H1 (cell line): ENCODE data around the gene THRB. TPM values are rescaled to one million over a fixed set of nuclear protein-coding genes. Genes with fewer than 3 reads are reported as not detected.

ENCODE experiments used
- CTCF ChIA-PET: fragments of 300-600 bp; sonication (Branson Sonifier 250); formaldehyde crosslinking; loops from one replicate; lab custom pipeline; 2021; ENCODE audit not compliant: partially characterized antibody; lab: Charles Lee
- POLR2A ChIA-PET: fragments of 300-600 bp; sonication (Branson Sonifier 250); formaldehyde crosslinking; loops from one replicate; lab custom pipeline; 2021; ENCODE audit warnings: inconsistent platforms; ENCODE audit not compliant: partially characterized antibody; lab: Charles Lee
- DNase-seq, 2 experiments: peaks; one replicate each; pipeline versions ENCODE4 v3.0.0 to v3.0.0-alpha.2; 2010 to 2022; ENCODE audit warnings: low spot score in 2 of 2, low read depth in 1 of 2, mixed read lengths in 1 of 2
- FAIRE-seq: peaks from 2 replicates; lab custom pipeline; 2011; peaks lifted over from hg19 to GRCh38; lab: Jason Lieb, UNC
- H2AFZ ChIP-seq: 2 replicates; pipeline ENCODE4 v1.8.1; 2012; ENCODE audit warnings: low read length, inconsistent platforms
- H2AK5ac ChIP-seq: 2 replicates; pipeline ENCODE4 v1.6.1; 2013; ENCODE audit warnings: low read depth, low read length
- H2BK120ac ChIP-seq: replicated peaks from 2 replicates; pipeline ENCODE3; 2013; ENCODE audit warnings: low read depth, low read length, inconsistent platforms
- H2BK12ac ChIP-seq: 2 replicates; pipeline ENCODE4 v1.6.1; 2013; ENCODE audit warnings: low read depth, low read length
- H2BK15ac ChIP-seq: 2 replicates; pipeline ENCODE4 v1.6.1; 2013; ENCODE audit warnings: low read length
- H2BK20ac ChIP-seq: 2 replicates; pipeline ENCODE4 v1.6.1; 2013; ENCODE audit warnings: low read length
- H2BK5ac ChIP-seq: 2 replicates; pipeline ENCODE4 v1.6.1; 2013; ENCODE audit warnings: low read depth, low read length
- H3K14ac ChIP-seq: 2 replicates; pipeline ENCODE4 v1.6.1; 2013; ENCODE audit warnings: inconsistent platforms; ENCODE audit not compliant: insufficient read length
- H3K18ac ChIP-seq: 2 replicates; pipeline ENCODE4 v1.6.1; 2013; ENCODE audit warnings: low read length; ENCODE audit errors: extremely low read depth
- H3K23ac ChIP-seq: 2 replicates; pipeline ENCODE4 v1.6.1; 2013; ENCODE audit warnings: inconsistent platforms; ENCODE audit not compliant: insufficient read length
- H3K23me2 ChIP-seq: 2 replicates; pipeline ENCODE4 v1.6.1; 2013; ENCODE audit warnings: low read depth, low read length
- H3K27ac ChIP-seq: 2 replicates; pipeline ENCODE4 v1.6.1; 2011; ENCODE audit warnings: low read depth, low read length, inconsistent platforms
- H3K27me3 ChIP-seq, 4 experiments: replicated peaks in 1 of 4; 1 replicate in 1 of 4; 2 replicates in 3 of 4; pipeline versions ENCODE4 v1.6.1 to v1.8.1; 2011 to 2013; ENCODE audit warnings: low read length in 3 of 4, mild to moderate bottlenecking in 3 of 4, inconsistent platforms in 2 of 4, mixed read lengths in 2 of 4, moderate library complexity in 1 of 4; ENCODE audit not compliant: control insufficient read depth in 3 of 4, insufficient read depth in 3 of 4; ENCODE audit errors: extremely low read depth in 1 of 4
- H3K36me3 ChIP-seq, 4 experiments: 2 replicates each; pipeline versions ENCODE4 v1.6.1 to v1.8.1; 2011 to 2013; ENCODE audit warnings: mild to moderate bottlenecking in 4 of 4, low read length in 3 of 4, moderate library complexity in 2 of 4, control low read depth in 1 of 4, inconsistent platforms in 1 of 4; ENCODE audit not compliant: insufficient read depth in 4 of 4, control insufficient read depth in 2 of 4
- H3K4ac ChIP-seq: replicated peaks from 2 replicates; pipeline ENCODE3; 2013; ENCODE audit warnings: low read length, low read depth, mixed read lengths, inconsistent platforms; ENCODE audit not compliant: insufficient read length
- H3K4me1 ChIP-seq, 4 experiments: replicated peaks in 1 of 4; 1 replicate in 1 of 4; 2 replicates in 3 of 4; pipeline versions ENCODE4 v1.6.1 to v1.8.1; 2011 to 2013; ENCODE audit warnings: low read length in 3 of 4, inconsistent platforms in 2 of 4, mixed read lengths in 1 of 4; ENCODE audit not compliant: insufficient read depth in 4 of 4, control insufficient read depth in 3 of 4
- H3K4me2 ChIP-seq, 2 experiments: 2 replicates each; pipeline versions ENCODE4 v1.6.1 to v1.8.1; 2011 to 2013; ENCODE audit warnings: low read depth in 2 of 2, low read length in 2 of 2, control low read depth in 1 of 2, inconsistent platforms in 1 of 2, mild to moderate bottlenecking in 1 of 2; ENCODE audit not compliant: insufficient read depth in 1 of 2
- H3K4me3 ChIP-seq, 4 experiments: fragments of 200-600, 300-600 bp in 1 of 4; sonication (generic), shearing (Covaris generic), sonication (Bioruptor Twin) in 1 of 4; 2 replicates each; pipeline versions ENCODE4 v1.5.1 to v1.8.1; 2011 to 2016; ENCODE audit warnings: low read length in 4 of 4, low read depth in 3 of 4, control low read depth in 2 of 4, inconsistent platforms in 2 of 4, mild to moderate bottlenecking in 2 of 4, mixed read lengths in 1 of 4, moderate library complexity in 1 of 4; ENCODE audit not compliant: insufficient read depth in 2 of 4; ENCODE audit errors: extremely low read depth in 1 of 4
- H3K56ac ChIP-seq: replicated peaks from 2 replicates; pipeline ENCODE3; 2013; ENCODE audit warnings: low read depth, mild to moderate bottlenecking, mixed read lengths, low read length, inconsistent platforms; ENCODE audit not compliant: insufficient read length
- H3K79me1 ChIP-seq: 2 replicates; pipeline ENCODE4 v1.6.1; 2013; ENCODE audit warnings: low read depth, low read length, control low read depth
- H3K79me2 ChIP-seq, 2 experiments: 2 replicates each; pipeline versions ENCODE4 v1.6.1 to v1.8.1; 2012 to 2013; ENCODE audit warnings: low read length in 2 of 2, mild to moderate bottlenecking in 2 of 2, inconsistent platforms in 1 of 2; ENCODE audit not compliant: insufficient read depth in 2 of 2, control insufficient read depth in 1 of 2
- H3K9ac ChIP-seq, 4 experiments: replicated peaks in 1 of 4; 1 replicate in 1 of 4; 2 replicates in 3 of 4; pipeline versions ENCODE4 v1.6.1 to v1.8.1; 2011 to 2013; ENCODE audit warnings: low read depth in 3 of 4, low read length in 3 of 4, control low read depth in 2 of 4, mild to moderate bottlenecking in 2 of 4, moderate library complexity in 2 of 4, inconsistent platforms in 1 of 4; ENCODE audit errors: extremely low read depth in 1 of 4
- H3K9me3 ChIP-seq, 2 experiments: 2 replicates each; pipeline versions ENCODE4 v1.6.1 to v1.8.1; 2012 to 2013; ENCODE audit warnings: mild to moderate bottlenecking in 2 of 2, moderate library complexity in 2 of 2, control low read depth in 1 of 2, inconsistent platforms in 1 of 2, low read depth in 1 of 2, low read length in 1 of 2, mixed read lengths in 1 of 2; ENCODE audit not compliant: insufficient read depth in 2 of 2
- H4K20me1 ChIP-seq, 2 experiments: replicated peaks in 1 of 2; 2 replicates each; pipeline versions ENCODE3 to v1.8.1; 2011 to 2013; ENCODE audit warnings: inconsistent platforms in 2 of 2, low read length in 2 of 2, mild to moderate bottlenecking in 1 of 2; ENCODE audit not compliant: insufficient read depth in 2 of 2, control insufficient read depth in 1 of 2
- H4K5ac ChIP-seq: 2 replicates; pipeline ENCODE4 v1.6.1; 2013; ENCODE audit warnings: low read length, low read depth, mixed read lengths, inconsistent platforms; ENCODE audit not compliant: insufficient read length
- H4K8ac ChIP-seq: 2 replicates; pipeline ENCODE4 v1.8.0; 2013; ENCODE audit warnings: mild to moderate bottlenecking, moderate library complexity, low read length, inconsistent platforms; ENCODE audit not compliant: insufficient read depth; ENCODE audit errors: extremely low read depth
- H4K91ac ChIP-seq: replicated peaks from 2 replicates; pipeline ENCODE3; 2013; ENCODE audit warnings: low read length, mixed read lengths, inconsistent platforms; ENCODE audit not compliant: insufficient read length
- BCL11A ChIP-seq, 2 experiments: IDR thresholded peaks; one replicate each; pipeline ENCODE4 v1.6.1; 2011; ENCODE audit warnings: low read depth in 2 of 2, low read length in 2 of 2, mild to moderate bottlenecking in 2 of 2
- EZH2 ChIP-seq: fragments of 200-600 bp; sonication (generic); IDR thresholded peaks from 2 replicates; pipeline ENCODE4 v1.7.1; 2012; ENCODE audit warnings: low read depth, mild to moderate bottlenecking, moderate library complexity, low read length, inconsistent platforms; ENCODE audit not compliant: severe bottlenecking
- GABPA ChIP-seq: IDR thresholded peaks from 2 replicates; pipeline ENCODE4 v1.6.1; 2011; ENCODE audit warnings: mild to moderate bottlenecking, low read length, moderate library complexity, borderline replicate concordance; ENCODE audit not compliant: insufficient read depth
- HDAC6 ChIP-seq: IDR thresholded peaks from one replicate; pipeline ENCODE4 v1.7.1; 2012; ENCODE audit warnings: low read depth, mild to moderate bottlenecking, inconsistent platforms, low read length, moderate library complexity
- JUN ChIP-seq: IDR thresholded peaks from 2 replicates; pipeline ENCODE4 v1.6.1; 2011; ENCODE audit warnings: low read depth, mild to moderate bottlenecking, improper control_type of control experiment, low read length
- KDM1A ChIP-seq: fragments of 200-600, 300-600 bp; sonication (generic); IDR thresholded peaks from 2 replicates; pipeline ENCODE4 v1.7.1; 2016; ENCODE audit warnings: mild to moderate bottlenecking, low read length, borderline replicate concordance
- NRF1 ChIP-seq: IDR thresholded peaks from 2 replicates; pipeline ENCODE4 v1.6.1; 2011; ENCODE audit warnings: mild to moderate bottlenecking, low read depth, low read length, improper control_type of control experiment
- POLR2A ChIP-seq, 2 experiments: IDR thresholded peaks; 1 replicate in 1 of 2; 2 replicates in 1 of 2; pipeline ENCODE4 v1.6.1; 2011; ENCODE audit warnings: low read depth in 2 of 2, low read length in 2 of 2, mild to moderate bottlenecking in 2 of 2; ENCODE audit errors: control extremely low read depth in 1 of 2
- POLR2AphosphoS5 ChIP-seq: IDR thresholded peaks from 2 replicates; pipeline ENCODE4 v1.6.1; 2011; ENCODE audit warnings: low read depth, low read length
- SP1 ChIP-seq: IDR thresholded peaks from 2 replicates; pipeline ENCODE4 v1.6.1; 2011; ENCODE audit warnings: low read depth, low read length
- SRF ChIP-seq: IDR thresholded peaks from 2 replicates; pipeline ENCODE4 v1.6.1; 2011; ENCODE audit warnings: mild to moderate bottlenecking, low read depth, low read length, moderate library complexity
- TAF1 ChIP-seq: IDR thresholded peaks from 2 replicates; pipeline ENCODE4 v1.6.1; 2011; ENCODE audit warnings: mild to moderate bottlenecking, low read depth, low read length
- YY1 ChIP-seq: IDR thresholded peaks from 2 replicates; pipeline ENCODE4 v1.6.1; 2011; ENCODE audit warnings: low read depth, mild to moderate bottlenecking, low read length
- WGBS, 2 experiments: shearing (Covaris generic) in 1 of 2; methylation state at CpG; one replicate each; pipeline versions ENCODE4 v1.1.6 to v1.1.7; 2013 to 2015; ENCODE audit warnings: low lambda C conversion rate in 2 of 2, mixed read lengths in 2 of 2, inconsistent platforms in 1 of 2, low coverage in 1 of 2, missing lambda C conversion rate in 1 of 2; ENCODE audit not compliant: insufficient replicate concordance in 2 of 2, insufficient coverage in 1 of 2, insufficient read length in 1 of 2; ENCODE audit errors: extremely low coverage in 1 of 2, missing lambda C conversion rate in 1 of 2; 5-methylcytosine and 5-hydroxymethylcytosine counted together
- polyA plus RNA-seq, 7 experiments: library from polyadenylated mRNA; depleted of rRNA in 3 of 7; stranded (reverse) in 5 of 7; unstranded in 2 of 7; fragments of >200 nt in 5 of 7; fragments of 200-250 nt in 2 of 7; gene quantifications; 1 replicate in 5 of 7; 2 replicates in 1 of 7; 4 replicates in 1 of 7; pipeline versions ENCODE4 v1.2.1 to v1.2.3, GENCODE V29; 2011 to 2013; ENCODE audit warnings: missing spikeins in 2 of 7, mixed read lengths in 2 of 7
- total RNA-seq: library from RNA; stranded (reverse); fragmentation: NEBNext Ultra II Directional; extraction: Animal tissue kit (Norgen Biotek cat#: 25700); gene quantifications from 2 replicates; pipeline ENCODE4 v1.2.1, GENCODE V29; 2021
- TF ChIP-seq, protein P1 (sequence below), 3 experiments: IDR thresholded peaks; 1 replicate in 2 of 3; 2 replicates in 1 of 3; pipeline versions ENCODE4 v1.5.1 to v1.6.1; 2011; ENCODE audit warnings: low read length in 3 of 3, mild to moderate bottlenecking in 3 of 3, inconsistent platforms in 2 of 3, low read depth in 1 of 3, moderate library complexity in 1 of 3; ENCODE audit not compliant: insufficient read depth in 1 of 3; ENCODE audit errors: control extremely low read depth in 1 of 3

Gene THRB
- total and polyA plus RNA-seq, 2 of the 8 experiments (the other 6 are each of a cell fraction or from before 2014, with no cell fraction given) = 0.98 to 3.9 TPM

GRCh38 chr3:24538891-24539290 lies 44.2 kb upstream of the THRB start:
- no peak overlapping the region for H3K18ac ChIP-seq
- H3K27me3 ChIP-seq = no peaks in the 10 kb centered on the region
- POLR2A ChIA-PET = no interaction called here
- H4K5ac ChIP-seq = no peak overlapping the region
- no peaks in the 10 kb centered on the region for H3K79me1 ChIP-seq
- FAIRE-seq (no peak), DNase-seq (no peak)
- H2BK5ac ChIP-seq = no peak overlapping the region
- no peak overlapping the region for H3K23ac ChIP-seq
- H3K27ac ChIP-seq = no peak overlapping the region
- 82% methylated on average over 2 of the region's 2 CpGs; no CpG with 5 or more reads in 1 of the 2 experiments for WGBS, 2 experiments
- CTCF ChIA-PET = no interaction called here
- no peak overlapping the region for H2BK15ac ChIP-seq
- H3K4me1 ChIP-seq = no peaks in the 10 kb centered on the region
- H3K4me2 ChIP-seq = no peak overlapping the region
- no peak overlapping the region for H3K9ac ChIP-seq
- no peaks in the 10 kb centered on the region for H3K9me3 ChIP-seq
- no peak overlapping the region for H2BK120ac ChIP-seq
- no peak overlapping the region for H2BK12ac ChIP-seq
- no peak overlapping the region for H3K4ac ChIP-seq
- H4K8ac ChIP-seq = no peak overlapping the region
- H3K56ac ChIP-seq = no peak overlapping the region
- no peak overlapping the region for H3K4me3 ChIP-seq
- H2AK5ac ChIP-seq = no peak overlapping the region
- H4K20me1 ChIP-seq = no peaks in the 10 kb centered on the region
- H3K14ac ChIP-seq = no peak overlapping the region
- no peak overlapping the region for H2AFZ ChIP-seq
- no peaks in the 10 kb centered on the region for H3K79me2 ChIP-seq
- no peak overlapping the region for H2BK20ac ChIP-seq
- no peak overlapping the region for H4K91ac ChIP-seq
- H3K23me2 ChIP-seq = no peaks in the 10 kb centered on the region
- H3K36me3 ChIP-seq = no peaks in the 10 kb centered on the region; a peak in 1 of 8 replicates
- no peak for TF ChIP-seq EZH2
- TF ChIP-seq NRF1 = no peak
- no peak for TF ChIP-seq SRF
- no peak for TF ChIP-seq GABPA
- no peak for TF ChIP-seq YY1
- TF ChIP-seq KDM1A = no peak
- TF ChIP-seq POLR2AphosphoS5 = no peak
- TF ChIP-seq JUN = no peak
- TF ChIP-seq POLR2A (IDR thresholded peaks at IDR 0.05; ENCODE audit: control extremely low read depth in 1 of 2, low read depth in 2 of 2, low read length in 2 of 2) = no peak
- TF ChIP-seq SP1 = no peak
- TF ChIP-seq HDAC6 = no peak
- TF ChIP-seq, protein P1, sequence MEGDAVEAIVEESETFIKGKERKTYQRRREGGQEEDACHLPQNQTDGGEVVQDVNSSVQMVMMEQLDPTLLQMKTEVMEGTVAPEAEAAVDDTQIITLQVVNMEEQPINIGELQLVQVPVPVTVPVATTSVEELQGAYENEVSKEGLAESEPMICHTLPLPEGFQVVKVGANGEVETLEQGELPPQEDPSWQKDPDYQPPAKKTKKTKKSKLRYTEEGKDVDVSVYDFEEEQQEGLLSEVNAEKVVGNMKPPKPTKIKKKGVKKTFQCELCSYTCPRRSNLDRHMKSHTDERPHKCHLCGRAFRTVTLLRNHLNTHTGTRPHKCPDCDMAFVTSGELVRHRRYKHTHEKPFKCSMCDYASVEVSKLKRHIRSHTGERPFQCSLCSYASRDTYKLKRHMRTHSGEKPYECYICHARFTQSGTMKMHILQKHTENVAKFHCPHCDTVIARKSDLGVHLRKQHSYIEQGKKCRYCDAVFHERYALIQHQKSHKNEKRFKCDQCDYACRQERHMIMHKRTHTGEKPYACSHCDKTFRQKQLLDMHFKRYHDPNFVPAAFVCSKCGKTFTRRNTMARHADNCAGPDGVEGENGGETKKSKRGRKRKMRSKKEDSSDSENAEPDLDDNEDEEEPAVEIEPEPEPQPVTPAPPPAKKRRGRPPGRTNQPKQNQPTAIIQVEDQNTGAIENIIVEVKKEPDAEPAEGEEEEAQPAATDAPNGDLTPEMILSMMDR (IDR thresholded peaks at IDR 0.05; ENCODE audit: control extremely low read depth in 1 of 3, insufficient read depth in 1 of 3, low read depth in 1 of 3, low read length in 3 of 3) = no peak
- TF ChIP-seq BCL11A (IDR thresholded peaks at IDR 0.05; ENCODE audit: low read depth in 2 of 2, low read length in 2 of 2) = no peak
- TF ChIP-seq TAF1 = no peak
